BLaER1 treated with 17β-estradiol and CSF1 and Interleukin-3, amounts not matched to agents 10 nM and 100 nM (cell line): ENCODE results near the gene BLNK.
"Not testable (repeated sequence)": the region's sequence is repeated elsewhere in the genome, so short reads cannot be mapped to it uniquely, and the experiment has no call there.

Source experiments
- H3K27ac ChIP-seq, 11 experiments: shearing (Covaris generic); formaldehyde crosslinking; 2 replicates each; pipeline ENCODE4 v1.8.1; 2022
- H3K27me3 ChIP-seq, 11 experiments: shearing (Covaris generic); formaldehyde crosslinking; 2 replicates each; pipeline ENCODE4 v1.8.1; 2022
- H3K36me3 ChIP-seq, 11 experiments: shearing (Covaris generic); formaldehyde crosslinking; 2 replicates each; pipeline ENCODE4 v1.8.1; 2022
- H3K4me1 ChIP-seq, 10 experiments: shearing (Covaris generic); formaldehyde crosslinking; 2 replicates each; pipeline ENCODE4 v1.8.1; 2022
- H3K4me2 ChIP-seq, 11 experiments: shearing (Covaris generic); formaldehyde crosslinking; 2 replicates each; pipeline ENCODE4 v1.8.1; 2022
- H3K4me3 ChIP-seq, 10 experiments: shearing (Covaris generic); formaldehyde crosslinking; 2 replicates each; pipeline ENCODE4 v1.8.1; 2022
- H3K9ac ChIP-seq, 11 experiments: shearing (Covaris generic); formaldehyde crosslinking; 2 replicates each; pipeline ENCODE4 v1.8.1; 2022
- H3K9me3 ChIP-seq, 11 experiments: shearing (Covaris generic); formaldehyde crosslinking; replicated peaks in 1 of 11; 2 replicates each; pipeline ENCODE4 v1.8.1; 2022
- H4K20me1 ChIP-seq, 11 experiments: shearing (Covaris generic); formaldehyde crosslinking; 2 replicates each; pipeline ENCODE4 v1.8.1; 2022
- Cebpa-rat ChIP-seq, 11 experiments: shearing (Covaris generic); IDR thresholded peaks; 2 replicates each; pipeline ENCODE4 v1.8.1; 2022

BLNK gene

DNA sequence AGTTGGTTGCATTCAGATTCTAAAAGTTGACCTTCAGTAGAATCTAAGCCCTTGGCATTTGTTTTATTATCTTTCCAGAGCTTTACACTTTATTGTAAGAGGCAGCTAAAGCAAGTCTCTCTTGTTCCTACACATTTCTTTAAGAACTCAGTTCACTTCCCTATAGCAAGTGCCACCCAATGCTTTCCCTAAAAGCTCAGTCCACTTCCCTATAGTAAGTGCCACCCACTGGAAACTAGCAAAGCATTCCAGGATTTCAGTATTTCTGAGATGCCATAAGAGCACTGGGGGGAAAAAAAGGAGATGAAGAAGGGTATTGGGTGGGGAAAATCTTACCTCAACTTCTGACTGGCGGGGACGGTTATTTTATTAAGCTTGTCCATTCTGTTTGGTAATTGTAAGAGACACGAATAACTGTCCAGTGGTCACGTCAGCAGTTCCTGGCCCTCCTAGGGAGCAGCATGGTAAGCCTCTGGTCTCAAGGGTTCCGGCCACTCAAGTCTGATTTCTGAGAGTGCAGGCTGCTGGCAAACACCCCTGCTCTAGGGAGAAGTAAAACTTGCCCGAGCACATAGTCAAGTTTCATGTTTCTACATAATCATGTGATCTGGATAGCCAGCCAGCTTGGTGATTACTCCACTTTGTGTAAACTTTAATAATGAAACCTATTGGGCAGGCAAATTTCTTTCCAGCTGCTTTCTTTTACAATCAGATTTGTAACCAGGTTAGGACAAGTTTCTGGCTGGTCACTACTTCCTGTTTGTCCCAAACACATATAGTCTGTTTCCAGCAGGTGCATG is at the start of gene BLNK:
BLNK (minus strand) TSS at position 554 of the 800 bp plus-strand sequence; CDS start at position 383, 171 bp downstream.
- Histone ChIP-seq H3K9me3 (peaks cover 0 to 7% (median 0%) of the 10 kb centered on the region in 11 experiments; a peak in 5 of 22 replicates), H3K4me1 (peaks cover 72 to 94% (median 78%) of the 10 kb centered on the region in 10 experiments), H4K20me1 (peaks cover 0 to 13% (median 0%) of the 10 kb centered on the region in 11 experiments; a peak in 2 of 22 replicates), H3K27ac (peak within 1 kb of the TSS; percentile 45 to 85 (median 66)), H3K27me3 (no peaks in the 10 kb centered on the region), H3K9ac (peak within 1 kb of the TSS; percentile 51 to 81 (median 70)), H3K4me2 (peak within 1 kb of the TSS; percentile 81 to 98 (median 87)), H3K36me3 (peaks cover 0 to 23% (median 4%) of the 10 kb centered on the region in 11 experiments; a peak in 11 of 22 replicates), H3K4me3 (peak within 1 kb of the TSS; percentile 44 to 74 (median 52))
- no peak for TF ChIP-seq Cebpa-rat (IDR thresholded peaks at IDR 0.05)

DNA sequence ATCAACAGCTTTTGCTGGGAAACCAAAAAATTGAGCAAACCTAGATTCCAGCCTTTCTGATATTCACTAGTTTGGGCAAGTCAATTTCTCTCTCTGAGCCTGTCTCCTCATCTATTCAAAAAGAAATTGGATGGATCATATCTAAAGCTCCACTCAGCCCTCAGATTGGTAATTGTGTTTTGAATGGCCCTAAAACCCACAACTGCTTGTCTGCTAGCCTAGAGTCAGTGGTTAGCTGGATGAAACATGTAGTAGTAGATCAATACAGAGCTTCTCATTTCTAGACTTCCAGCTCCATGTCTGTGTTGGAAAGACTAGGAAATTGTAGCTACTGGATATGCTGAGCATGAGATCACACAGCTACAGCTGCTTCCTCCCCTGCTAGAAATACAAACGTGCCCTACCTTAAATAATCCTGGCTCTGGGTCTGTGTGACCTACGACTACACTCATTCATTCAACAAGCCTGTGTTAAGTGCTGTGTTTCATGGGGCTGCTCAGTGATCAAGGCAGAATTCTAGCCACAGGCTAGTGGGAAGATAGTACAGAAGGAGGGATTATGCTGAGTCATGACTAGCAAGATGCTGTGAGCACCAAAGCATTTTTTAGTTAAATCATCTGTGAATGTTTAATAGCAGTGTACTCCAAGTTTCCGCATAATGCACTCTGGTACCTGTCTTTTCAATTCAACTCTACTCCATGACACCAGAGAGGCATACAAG is 48.5 kb upstream of the BLNK start:
- Histone ChIP-seq H3K4me1 (peaks cover 8 to 31% (median 26%) of the 10 kb centered on the region in 10 experiments), H4K20me1 (peaks cover 0 to 98% (median 0%) of the 10 kb centered on the region in 11 experiments; a peak in 4 of 22 replicates), H3K4me2 (peak overlapping the region in 3 of 11 experiments; percentile 7 to 27 (median 7); a peak in 2 of 22 replicates), H3K9ac (peak overlapping the region in 3 of 11 experiments; percentile 3 to 39 (median 20); a peak in 3 of 22 replicates), H3K27me3 (no peaks in the 10 kb centered on the region), H3K9me3 (no peaks in the 10 kb centered on the region), H3K27ac (peak overlapping the region in 6 of 11 experiments; percentile 11 to 69 (median 34); a peak in 9 of 22 replicates), H3K36me3 (peaks cover 0 to 100% (median 82%) of the 10 kb centered on the region in 11 experiments; a peak in 17 of 22 replicates), H3K4me3 (no peak overlapping the region)
- TF ChIP-seq Cebpa-rat (IDR thresholded peaks at IDR 0.05) = no peak

DNA sequence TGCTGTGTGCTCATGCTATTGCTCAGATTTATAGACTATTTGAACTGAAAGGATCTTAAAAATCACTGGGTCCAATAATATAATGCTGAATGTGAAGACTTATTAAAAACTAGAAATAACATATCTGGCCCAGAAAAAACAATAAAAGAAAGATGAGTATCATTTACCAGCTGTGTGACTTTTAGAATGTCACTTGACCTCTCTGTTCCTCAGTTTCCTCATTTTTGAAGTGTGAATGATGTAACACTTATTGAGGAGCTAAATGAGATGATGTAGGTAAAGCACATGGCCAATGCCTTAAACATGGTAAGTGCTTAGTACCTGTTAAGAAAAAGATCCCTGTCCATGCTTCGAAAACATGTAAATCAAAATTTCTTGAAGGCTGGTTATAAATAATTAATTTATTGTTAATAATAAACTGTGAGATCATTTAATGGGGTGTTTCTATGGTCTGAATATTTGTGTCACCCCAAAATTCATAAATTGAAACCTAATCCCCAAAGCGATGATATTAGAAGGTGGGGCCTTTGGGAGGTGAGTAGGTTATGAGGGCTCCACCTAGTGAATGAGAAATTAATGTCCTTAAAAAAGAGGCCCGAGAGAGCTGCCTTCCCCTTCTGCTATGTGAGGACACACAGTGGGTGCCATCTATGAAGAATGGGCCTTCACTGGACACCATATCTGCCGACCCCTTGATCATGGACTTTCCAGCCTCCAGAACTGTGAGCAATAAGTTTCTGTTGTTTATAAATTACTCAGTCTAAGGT is 45.9 kb upstream of the BLNK start:
- Histone ChIP-seq H4K20me1 (peaks cover 0 to 98% (median 0%) of the 10 kb centered on the region in 11 experiments; a peak in 4 of 22 replicates), H3K4me3 (no peak overlapping the region), H3K4me2 (peak overlapping the region in 1 of 11 experiments; percentile 46; a peak in 3 of 22 replicates), H3K9ac (no peak overlapping the region), H3K27me3 (no peaks in the 10 kb centered on the region), H3K36me3 (peaks cover 0 to 100% (median 55%) of the 10 kb centered on the region in 11 experiments; a peak in 15 of 22 replicates), H3K27ac (peak overlapping the region in 1 of 11 experiments; percentile 31; a peak in 2 of 22 replicates), H3K4me1 (peaks cover 8 to 57% (median 52%) of the 10 kb centered on the region in 10 experiments), H3K9me3 (no peaks in the 10 kb centered on the region)
- no peak for TF ChIP-seq Cebpa-rat (IDR thresholded peaks at IDR 0.05)

GRCh38 chr10:96313344-96313743 is 42.0 kb upstream of the BLNK start:
- Histone ChIP-seq H4K20me1 (peaks cover 0 to 85% (median 0%) of the 10 kb centered on the region in 11 experiments; a peak in 4 of 22 replicates), H3K27ac (peak overlapping the region in 8 of 11 experiments; percentile 1 to 93 (median 60); a peak in 12 of 22 replicates), H3K4me3 (peak overlapping the region in 2 of 10 experiments; percentile 72 to 89; a peak in 2 of 20 replicates), H3K27me3 (no peaks in the 10 kb centered on the region), H3K36me3 (peaks cover 0 to 100% (median 18%) of the 10 kb centered on the region in 11 experiments; a peak in 13 of 22 replicates), H3K4me1 (peaks cover 37 to 86% (median 84%) of the 10 kb centered on the region in 10 experiments), H3K9me3 (no peaks in the 10 kb centered on the region), H3K9ac (peak overlapping the region in 5 of 11 experiments; percentile 15 to 42 (median 32); a peak in 5 of 22 replicates), H3K4me2 (peak overlapping the region in 10 of 11 experiments; percentile 15 to 98 (median 94); a peak in 17 of 22 replicates)
- no peak for TF ChIP-seq Cebpa-rat (IDR thresholded peaks at IDR 0.05)

DNA sequence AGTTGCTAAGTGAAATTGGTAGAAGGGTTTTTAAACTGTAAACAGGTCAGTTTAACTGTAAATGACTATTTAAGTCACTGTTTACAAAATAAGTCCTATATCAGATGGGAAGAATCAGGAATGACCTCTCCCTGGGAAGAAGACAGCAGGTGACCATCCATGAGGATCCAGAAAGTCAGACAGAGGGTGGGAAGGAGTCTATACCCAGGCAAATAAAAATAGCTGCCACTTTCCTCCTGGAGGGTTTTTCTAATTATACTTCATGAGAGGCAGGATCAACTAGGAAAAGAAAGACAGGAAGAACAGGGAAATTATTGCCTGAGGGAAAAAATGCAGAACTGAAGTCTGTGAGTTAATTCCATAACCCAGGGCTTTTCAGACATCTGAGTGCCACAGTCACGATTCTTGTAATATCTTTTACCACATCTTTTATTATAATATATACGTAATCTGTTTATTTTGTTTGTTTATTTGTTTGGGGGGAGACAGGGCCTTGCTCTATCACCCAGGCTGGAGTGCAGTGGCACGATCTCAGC is 39.9 kb upstream of the BLNK start:
- Histone ChIP-seq H3K9me3 (no peaks in the 10 kb centered on the region), H3K27me3 (no peaks in the 10 kb centered on the region), H3K4me2 (peak overlapping the region in 10 of 11 experiments; percentile 22 to 98 (median 94); a peak in 19 of 22 replicates), H4K20me1 (peaks cover 0 to 64% (median 0%) of the 10 kb centered on the region in 11 experiments; a peak in 4 of 22 replicates), H3K4me1 (peaks cover 56 to 99% (median 88%) of the 10 kb centered on the region in 10 experiments), H3K36me3 (peaks cover 0 to 99% (median 0%) of the 10 kb centered on the region in 11 experiments; a peak in 8 of 22 replicates), H3K4me3 (peak overlapping the region in 3 of 10 experiments; percentile 68 to 89 (median 72); a peak in 4 of 20 replicates), H3K27ac (peak overlapping the region in 9 of 11 experiments; percentile 35 to 94 (median 87); a peak in 14 of 22 replicates), H3K9ac (peak overlapping the region in 8 of 11 experiments; percentile 5 to 86 (median 81); a peak in 11 of 22 replicates)
- no peak for TF ChIP-seq Cebpa-rat (IDR thresholded peaks at IDR 0.05)

- TF ChIP-seq Cebpa-rat (IDR thresholded peaks at IDR 0.05) = no peak
- peaks cover 59 to 99% (median 86%) of the 10 kb centered on the region in 10 experiments for H3K4me1 ChIP-seq
- H3K9me3 ChIP-seq = no peaks in the 10 kb centered on the region
- H3K27me3 ChIP-seq = no peaks in the 10 kb centered on the region
- peaks cover 0 to 99% (median 0%) of the 10 kb centered on the region in 11 experiments; a peak in 7 of 22 replicates for H3K36me3 ChIP-seq
- H3K27ac ChIP-seq = peak overlapping the region in 10 of 11 experiments; percentile 3 to 94 (median 84); a peak in 18 of 22 replicates
- peak overlapping the region; percentile 71 to 98 (median 94); a peak in 21 of 22 replicates for H3K4me2 ChIP-seq
- peaks cover 0 to 55% (median 0%) of the 10 kb centered on the region in 11 experiments; a peak in 4 of 22 replicates for H4K20me1 ChIP-seq
- peak overlapping the region in 10 of 11 experiments; percentile 34 to 86 (median 81); a peak in 17 of 22 replicates for H3K9ac ChIP-seq
- peak overlapping the region in 4 of 10 experiments; percentile 64 to 89 (median 70); a peak in 6 of 20 replicates for H3K4me3 ChIP-seq
These were observed 38.9 kb upstream of the BLNK start for GRCh38 chr10:96310321-96310669.

DNA sequence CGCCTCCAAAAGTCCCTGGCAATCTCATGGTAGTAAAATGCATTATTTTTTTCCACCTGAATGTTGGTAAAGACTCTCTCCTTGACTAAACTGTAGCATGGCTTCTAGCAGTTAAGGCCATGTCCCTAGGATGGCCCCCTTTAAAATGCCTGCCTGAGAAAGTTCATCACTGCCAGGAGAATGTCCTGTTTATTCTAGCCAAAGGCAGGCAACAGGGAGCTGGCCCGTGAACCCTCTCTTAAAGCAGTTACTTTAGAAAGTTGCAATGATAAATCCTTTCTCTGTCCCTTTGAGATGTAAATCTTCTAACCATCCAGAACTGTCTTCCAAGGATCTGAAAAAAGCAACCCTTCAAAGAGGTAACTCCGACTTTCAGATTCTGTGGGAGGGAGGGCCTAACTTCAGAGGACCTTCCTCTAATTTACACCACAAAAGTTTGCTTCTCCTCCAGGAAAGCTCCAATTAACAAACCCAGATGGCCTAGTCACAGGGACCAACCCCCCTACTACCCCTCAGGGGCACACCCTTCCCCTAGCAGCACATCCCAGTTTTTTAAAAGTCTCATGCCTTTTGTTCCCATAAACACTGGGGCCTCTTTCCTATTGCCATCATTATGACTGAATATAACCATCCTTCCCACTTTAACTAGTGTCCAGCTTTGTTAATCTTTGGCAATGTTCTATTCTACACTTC is 38.4 kb upstream of the BLNK start:
- Histone ChIP-seq H3K4me2 (peak overlapping the region; percentile 71 to 98 (median 94)), H3K9ac (peak overlapping the region in 10 of 11 experiments; percentile 34 to 86 (median 81); a peak in 18 of 22 replicates), H3K27ac (peak overlapping the region in 9 of 11 experiments; percentile 67 to 94 (median 87); a peak in 20 of 22 replicates), H3K4me1 (peaks cover 62 to 99% (median 86%) of the 10 kb centered on the region in 10 experiments), H3K36me3 (peaks cover 0 to 99% (median 0%) of the 10 kb centered on the region in 11 experiments; a peak in 7 of 22 replicates), H3K9me3 (no peaks in the 10 kb centered on the region), H4K20me1 (peaks cover 0 to 50% (median 0%) of the 10 kb centered on the region in 11 experiments; a peak in 4 of 22 replicates), H3K27me3 (no peaks in the 10 kb centered on the region), H3K4me3 (peak overlapping the region in 8 of 10 experiments; percentile 3 to 89 (median 64); a peak in 13 of 20 replicates)
- TF ChIP-seq Cebpa-rat (IDR thresholded peaks at IDR 0.05) = no peak

DNA sequence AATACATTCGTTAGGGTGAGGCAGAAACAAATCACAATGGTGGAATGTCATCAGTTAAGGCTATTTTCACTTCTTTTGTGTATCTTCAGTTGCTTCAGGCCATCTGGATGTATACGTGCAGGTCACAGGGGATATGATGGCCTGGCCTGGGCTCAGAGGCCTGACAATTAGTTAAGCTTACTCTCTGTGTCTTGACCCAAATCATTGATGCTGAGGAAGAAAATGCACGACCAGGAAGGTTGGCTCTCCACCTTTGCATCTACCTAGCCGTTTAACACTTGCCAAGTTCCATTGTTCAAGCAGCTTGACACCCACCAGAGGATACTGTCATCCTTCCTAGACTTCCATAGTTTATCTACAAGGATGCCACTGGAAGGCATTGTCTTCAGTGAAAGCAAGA is 37.5 kb upstream of the BLNK start:
- not testable (repeated sequence) for H3K9me3 ChIP-seq, H3K27me3 ChIP-seq
- Histone ChIP-seq H3K4me3 (peak overlapping the region in 8 of 10 experiments; percentile 33 to 89 (median 64); a peak in 14 of 20 replicates), H3K9ac (peak overlapping the region in 9 of 11 experiments; percentile 51 to 86 (median 82); a peak in 17 of 22 replicates), H3K36me3 (peaks cover 0 to 95% (median 0%) of the 10 kb centered on the region in 11 experiments; a peak in 7 of 22 replicates), H3K4me1 (peaks cover 56 to 99% (median 86%) of the 10 kb centered on the region in 10 experiments), H4K20me1 (peaks cover 0 to 41% (median 0%) of the 10 kb centered on the region in 11 experiments; a peak in 4 of 22 replicates), H3K27ac (peak overlapping the region in 9 of 11 experiments; percentile 67 to 94 (median 87); a peak in 18 of 22 replicates), H3K4me2 (peak overlapping the region; percentile 71 to 98 (median 94))
